Naive B cell (primary cell): Measurements from ENCODE around the gene SLC15A2. TPM values are rescaled to one million over a fixed set of nuclear protein-coding genes. Genes with fewer than 3 reads are reported as not detected.

Experiments
- polyA plus RNA-seq, 6 donors: library from polyadenylated mRNA; unstranded; fragments of 300-500 nt; fragmentation: Illumina TruSeq; gene quantifications; one replicate each; pipeline ENCODE4 v1.2.3, GENCODE V29; 2021; ENCODE audit warnings: low read depth in 6 of 6

The SLC15A2 gene
- polyA plus RNA-seq, 6 donors from 2014 or later, result 1.1 to 4.6 (median 3.0) TPM; not detected in 1

Other genes with a start within 250 kb of the SLC15A2 start
- 100 to 1,000 TPM; 367 to 548 (median 469) TPM for gene HCLS1, start 233.5 kb upstream of the SLC15A2 start, polyA plus RNA-seq
- 10 to 100 TPM in 1 of 6 donors, 1 to 10 TPM in 5; 1.2 to 10.6 (median 5.8) TPM for gene GOLGB1, start 144.7 kb upstream of the SLC15A2 start, polyA plus RNA-seq
- gene IQCB1, start 59.3 kb upstream of the SLC15A2 start, polyA plus RNA-seq, result 10 to 100 TPM; 40.4 to 53.9 (median 46.7) TPM
- 100 to 1,000 TPM; 431 to 811 (median 611) TPM for gene EAF2, start 59.2 kb upstream of the SLC15A2 start, polyA plus RNA-seq
- 1 to 10 TPM in 2 of 6 donors, under 1 TPM in 3, not detected in 1; 0.18 to 1.6 (median 0.67) TPM for gene ILDR1, start 127.8 kb downstream of the SLC15A2 start, polyA plus RNA-seq
- 10 to 100 TPM; 18.0 to 61.4 (median 45.4) TPM for gene CD86, start 161.0 kb downstream of the SLC15A2 start, polyA plus RNA-seq